Measurements from ENCODE around the gene PHACTR4. TPM values are rescaled to one million over a fixed set of nuclear protein-coding genes. Genes with fewer than 3 reads are reported as not detected.
"Not testable (repeated sequence)": the region's sequence is repeated elsewhere in the genome, so short reads cannot be mapped to it uniquely, and the experiment has no call there.

The PHACTR4 gene
- total and polyA plus RNA-seq, 2 of the 8 experiments (the other 6 are each of a cell fraction or from before 2014, with no cell fraction given) = 23.7 to 57.8 TPM

DNA sequence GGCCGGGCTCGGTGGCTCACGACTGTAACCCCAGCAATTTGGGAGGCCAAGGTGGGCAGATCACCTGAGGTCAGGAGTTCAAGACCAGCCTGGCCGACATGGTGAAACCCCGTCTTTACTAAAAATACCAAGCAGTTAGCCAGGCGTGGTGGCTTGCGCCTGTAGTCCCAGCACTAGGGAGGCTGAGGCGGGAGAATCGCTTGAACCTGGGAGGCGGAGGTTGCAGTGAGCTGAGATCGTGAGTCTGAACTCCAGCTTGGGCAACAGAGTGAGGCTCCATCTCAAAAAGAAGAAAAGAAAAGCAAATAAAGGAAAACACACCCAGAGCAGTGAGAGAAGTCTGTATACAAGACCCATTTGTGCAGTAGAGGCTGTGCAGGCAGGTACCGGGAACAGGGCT is 151.3 kb downstream of the PHACTR4 start:
- not testable (repeated sequence) for H2BK5ac ChIP-seq (ENCODE audit: low read depth, low read length); DNase-seq (ENCODE audit: low read depth in 1 of 2, low spot score in 2 of 2); FAIRE-seq; H2BK12ac ChIP-seq (ENCODE audit: low read depth, low read length); H2AFZ ChIP-seq (ENCODE audit: low read length); H3K18ac ChIP-seq (ENCODE audit: extremely low read depth, low read length); H3K9me3 ChIP-seq (ENCODE audit: insufficient read depth in 2 of 2, low read depth in 1 of 2, low read length in 1 of 2); H3K4ac ChIP-seq (replicated peaks; ENCODE audit: insufficient read length, low read depth, low read length); H3K4me2 ChIP-seq (ENCODE audit: insufficient read depth in 1 of 2, low read depth in 2 of 2, low read length in 2 of 2); H4K20me1 ChIP-seq (replicated peaks in 1 of 2; ENCODE audit: control insufficient read depth in 1 of 2, insufficient read depth in 2 of 2, low read length in 2 of 2); H2BK15ac ChIP-seq (ENCODE audit: low read length); H2BK20ac ChIP-seq (ENCODE audit: low read length); H4K8ac ChIP-seq (ENCODE audit: extremely low read depth, insufficient read depth, low read length); H3K56ac ChIP-seq (replicated peaks; ENCODE audit: insufficient read length, low read depth, low read length); H3K27ac ChIP-seq (ENCODE audit: low read depth, low read length); H3K14ac ChIP-seq (ENCODE audit: insufficient read length); H3K23ac ChIP-seq (ENCODE audit: insufficient read length); H3K27me3 ChIP-seq (replicated peaks in 1 of 4; ENCODE audit: control insufficient read depth in 3 of 4, extremely low read depth in 1 of 4, insufficient read depth in 3 of 4, low read length in 3 of 4); H4K91ac ChIP-seq (replicated peaks; ENCODE audit: insufficient read length, low read length); H2BK120ac ChIP-seq (replicated peaks; ENCODE audit: low read depth, low read length); H3K4me3 ChIP-seq (ENCODE audit: extremely low read depth in 1 of 4, insufficient read depth in 2 of 4, low read depth in 3 of 4, low read length in 4 of 4); H3K9ac ChIP-seq (replicated peaks in 1 of 4; ENCODE audit: extremely low read depth in 1 of 4, low read depth in 3 of 4, low read length in 3 of 4); H4K5ac ChIP-seq (ENCODE audit: insufficient read length, low read depth, low read length); H3K23me2 ChIP-seq (ENCODE audit: low read depth, low read length)
- ChIA-PET POLR2A (ENCODE audit: partially characterized antibody) (interaction anchor here (0.6 to 31.3 kb wide), 13 partner anchors 11 to 163 kb away, joined by 3 to 660 read pairs (median 3); partner anchors contain the start of genes RAB42, RCC1 and TAF12), CTCF (ENCODE audit: partially characterized antibody) (interaction anchor here (0.6 to 8.0 kb wide), 4 partner anchors 11 to 683 kb away, joined by 3 to 59 read pairs (median 4); no protein-coding TSS in a partner anchor)
- Histone ChIP-seq H3K79me2 (ENCODE audit: control insufficient read depth in 1 of 2, insufficient read depth in 2 of 2, low read length in 2 of 2) (peaks cover 14 to 64% of the 10 kb centered on the region in 2 experiments; a peak in 3 of 4 replicates), H3K36me3 (ENCODE audit: control insufficient read depth in 2 of 4, insufficient read depth in 4 of 4, low read length in 3 of 4) (peaks cover 0 to 11% (median 4%) of the 10 kb centered on the region in 4 experiments; a peak in 2 of 8 replicates), H3K79me1 (ENCODE audit: low read depth, low read length) (peaks cover 17% of the 10 kb centered on the region), H3K4me1 (replicated peaks in 1 of 4; ENCODE audit: control insufficient read depth in 3 of 4, insufficient read depth in 4 of 4, low read length in 3 of 4) (peaks cover 7 to 16% (median 11%) of the 10 kb centered on the region in 4 experiments), H2AK5ac (ENCODE audit: low read depth, low read length) (0 out of 2 replicates have a peak overlapping the region, but pooled peaks have one; percentile 32)
- WGBS, 2 experiments (ENCODE audit: extremely low coverage in 1 of 2, insufficient coverage in 1 of 2, insufficient read length in 1 of 2, insufficient replicate concordance in 2 of 2, low coverage in 1 of 2, low lambda C conversion rate in 2 of 2, missing lambda C conversion rate in 1 of 2) = 92% methylated on average over 12 of the region's 12 CpGs; no CpG with 5 or more reads in 1 of the 2 experiments

All from H1 (cell line).